HG02610 (cell line): ENCODE results near the gene GNAZ.

Source experiments
- ATAC-seq: cut with Tn5 transposase; IDR thresholded peaks from one replicate; pipeline ENCODE4 v1.9.1; 2021; ENCODE audit warnings: mild to moderate bottlenecking, moderate library complexity; ENCODE audit not compliant: unreplicated experiment

Gene GNAZ

GRCh38 chr22:23075525-23076216 lies 5.4 kb downstream of the GNAZ start:
- no peak for ATAC-seq

- no peak for ATAC-seq
Measured at GRCh38 chr22:23076896-23077572, 6.7 kb downstream of the GNAZ start.

- no peak for ATAC-seq
Measured at GRCh38 chr22:23077627-23078461, 7.5 kb downstream of the GNAZ start.

- ATAC-seq, result no peak
Measured at GRCh38 chr22:23078462-23078787, 8.1 kb downstream of the GNAZ start.

- no peak for ATAC-seq
Measured at GRCh38 chr22:23079240-23079768, 9.0 kb downstream of the GNAZ start.

GRCh38 chr22:23079814-23080521 lies 9.6 kb downstream of the GNAZ start:
- no peak for ATAC-seq

- ATAC-seq, result no peak
Measured at GRCh38 chr22:23080613-23081290, 10.4 kb downstream of the GNAZ start.

- no peak for ATAC-seq
Measured at GRCh38 chr22:23082534-23083314, 12.4 kb downstream of the GNAZ start.

GRCh38 chr22:23083315-23084021 lies 13.1 kb downstream of the GNAZ start:
- ATAC-seq, result no peak

GRCh38 chr22:23084453-23085350 lies 14.4 kb downstream of the GNAZ start:
- no peak for ATAC-seq

GRCh38 chr22:23085351-23085671 lies 15.0 kb downstream of the GNAZ start:
- ATAC-seq, result no peak

GRCh38 chr22:23085785-23086184 lies 15.5 kb downstream of the GNAZ start:
- ATAC-seq, result no peak

- ATAC-seq, result no peak
Measured at GRCh38 chr22:23086263-23086662, 15.9 kb downstream of the GNAZ start.

- no peak for ATAC-seq
Measured at GRCh38 chr22:23086787-23087186, 16.5 kb downstream of the GNAZ start.

- ATAC-seq, result no peak
Measured at GRCh38 chr22:23088199-23088604, 17.9 kb downstream of the GNAZ start.

- no peak for ATAC-seq
Measured at GRCh38 chr22:23089010-23089409, 18.7 kb downstream of the GNAZ start.

GRCh38 chr22:23089633-23090456 lies 19.5 kb downstream of the GNAZ start:
- ATAC-seq, result no peak
